Osteocyte (in vitro differentiated cells): Measurements from ENCODE around the gene LRRC4C. TPM values are rescaled to one million over a fixed set of nuclear protein-coding genes. Genes with fewer than 3 reads are reported as not detected.

ENCODE experiments used
- DNase-seq: peaks from one replicate; pipeline ENCODE4 v3.0.0; 2021; ENCODE audit warnings: mixed read lengths; ENCODE audit not compliant: unreplicated experiment; ENCODE audit errors: extremely low spot score
- H3K27ac Mint-ChIP-seq: one replicate; pipeline ENCODE4 v1.8.0; 2021; ENCODE audit warnings: mild to moderate bottlenecking, mixed read lengths; ENCODE audit not compliant: unreplicated experiment
- H3K27me3 Mint-ChIP-seq: one replicate; pipeline ENCODE4 v1.8.0; 2021; ENCODE audit warnings: mixed read lengths; ENCODE audit not compliant: unreplicated experiment
- H3K36me3 Mint-ChIP-seq: one replicate; pipeline ENCODE4 v1.8.0; 2021; ENCODE audit warnings: mixed read lengths; ENCODE audit not compliant: unreplicated experiment
- H3K4me1 Mint-ChIP-seq: one replicate; pipeline ENCODE4 v1.8.0; 2021; ENCODE audit warnings: mixed read lengths; ENCODE audit not compliant: unreplicated experiment
- H3K4me3 Mint-ChIP-seq: one replicate; pipeline ENCODE4 v1.8.0; 2021; ENCODE audit warnings: mild to moderate bottlenecking, moderate library complexity, mixed read lengths; ENCODE audit not compliant: unreplicated experiment
- H3K9me3 Mint-ChIP-seq: one replicate; pipeline ENCODE4 v1.8.0; 2021; ENCODE audit warnings: mixed read lengths; ENCODE audit not compliant: unreplicated experiment
- total RNA-seq: library from RNA; stranded (reverse); gene quantifications from 2 replicates; pipeline ENCODE4 v1.2.1, GENCODE V29; 2021
- TF ChIP-seq, protein P1 (sequence below): fragments of 200-600 bp; sonication (generic); IDR thresholded peaks from 2 replicates; pipeline ENCODE4 v1.5.0; 2021; ENCODE audit warnings: antibody characterized with exemption, mild to moderate bottlenecking, moderate library complexity

The LRRC4C gene
- total RNA-seq, 1 donor from 2014 or later = 0.16 TPM

- Mint-ChIP-seq H3K27me3 (no peaks in the 10 kb centered on the region), H3K4me1 (no peaks in the 10 kb centered on the region), H3K9me3 (no peaks in the 10 kb centered on the region), H3K36me3 (no peaks in the 10 kb centered on the region), H3K4me3 (no peak overlapping the region), H3K27ac (no peak overlapping the region)
- TF ChIP-seq, protein P1, sequence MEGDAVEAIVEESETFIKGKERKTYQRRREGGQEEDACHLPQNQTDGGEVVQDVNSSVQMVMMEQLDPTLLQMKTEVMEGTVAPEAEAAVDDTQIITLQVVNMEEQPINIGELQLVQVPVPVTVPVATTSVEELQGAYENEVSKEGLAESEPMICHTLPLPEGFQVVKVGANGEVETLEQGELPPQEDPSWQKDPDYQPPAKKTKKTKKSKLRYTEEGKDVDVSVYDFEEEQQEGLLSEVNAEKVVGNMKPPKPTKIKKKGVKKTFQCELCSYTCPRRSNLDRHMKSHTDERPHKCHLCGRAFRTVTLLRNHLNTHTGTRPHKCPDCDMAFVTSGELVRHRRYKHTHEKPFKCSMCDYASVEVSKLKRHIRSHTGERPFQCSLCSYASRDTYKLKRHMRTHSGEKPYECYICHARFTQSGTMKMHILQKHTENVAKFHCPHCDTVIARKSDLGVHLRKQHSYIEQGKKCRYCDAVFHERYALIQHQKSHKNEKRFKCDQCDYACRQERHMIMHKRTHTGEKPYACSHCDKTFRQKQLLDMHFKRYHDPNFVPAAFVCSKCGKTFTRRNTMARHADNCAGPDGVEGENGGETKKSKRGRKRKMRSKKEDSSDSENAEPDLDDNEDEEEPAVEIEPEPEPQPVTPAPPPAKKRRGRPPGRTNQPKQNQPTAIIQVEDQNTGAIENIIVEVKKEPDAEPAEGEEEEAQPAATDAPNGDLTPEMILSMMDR = no peak
- no peak for DNase-seq
Measured at GRCh38 chr11:40226654-40227053, 1232.8 kb downstream of the LRRC4C start.

GRCh38 chr11:40223596-40224330, 1235.7 kb downstream of the LRRC4C start:
- Mint-ChIP-seq H3K4me1 (no peaks in the 10 kb centered on the region), H3K27ac (no peak overlapping the region), H3K36me3 (no peaks in the 10 kb centered on the region), H3K9me3 (no peaks in the 10 kb centered on the region), H3K27me3 (no peaks in the 10 kb centered on the region), H3K4me3 (no peak overlapping the region)
- DNase-seq = no peak
- TF ChIP-seq, protein P1 = no peak

DNA sequence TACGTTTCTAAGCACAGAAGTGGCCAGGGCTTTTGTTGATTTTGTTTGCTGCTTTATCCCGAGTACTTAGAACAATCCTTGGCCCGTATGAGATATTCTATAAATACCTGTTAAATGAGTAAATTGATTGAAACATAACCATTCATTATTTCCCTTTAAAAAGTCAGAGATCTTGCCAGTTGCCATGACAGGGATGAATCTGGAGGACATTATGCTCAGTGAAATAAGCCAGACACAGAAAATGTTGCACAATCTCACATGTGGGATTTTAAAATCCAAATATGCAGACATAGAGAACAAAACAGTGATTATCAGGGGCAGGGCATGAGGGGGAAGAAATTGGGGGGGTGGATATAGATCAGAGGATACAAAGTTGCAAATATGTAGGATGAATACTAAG, 1240.1 kb downstream of the LRRC4C start:
- Mint-ChIP-seq H3K4me1 (no peaks in the 10 kb centered on the region), H3K4me3 (no peak overlapping the region), H3K36me3 (no peaks in the 10 kb centered on the region), H3K27ac (no peak overlapping the region), H3K27me3 (no peaks in the 10 kb centered on the region), H3K9me3 (peaks cover 4% of the 10 kb centered on the region)
- TF ChIP-seq, protein P1 = no peak
- DNase-seq = no peak

DNA sequence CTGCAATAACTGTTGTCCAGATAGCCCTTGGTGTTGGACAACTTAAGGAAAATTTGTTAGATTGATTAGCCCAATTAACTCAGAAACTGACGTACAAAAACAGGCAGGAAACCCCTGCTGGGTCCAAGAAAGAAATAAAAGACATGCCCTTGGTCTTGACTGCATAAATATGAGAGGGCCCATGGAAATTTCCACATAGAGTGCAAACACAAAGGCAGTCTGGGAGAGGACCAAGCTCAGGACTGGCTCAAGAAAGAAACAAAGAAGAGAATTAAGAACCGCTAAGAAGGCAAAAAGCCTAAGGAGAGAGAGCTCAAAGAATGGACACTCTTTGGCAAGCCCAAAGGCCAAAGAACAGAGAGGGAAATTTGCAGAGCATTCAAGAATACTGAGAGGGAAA, 1243.9 kb downstream of the LRRC4C start:
- Mint-ChIP-seq H3K9me3 (peaks cover 4% of the 10 kb centered on the region), H3K27me3 (no peaks in the 10 kb centered on the region), H3K36me3 (no peaks in the 10 kb centered on the region), H3K27ac (no peak overlapping the region), H3K4me1 (no peaks in the 10 kb centered on the region), H3K4me3 (no peak overlapping the region)
- TF ChIP-seq, protein P1 = no peak
- DNase-seq = no peak

DNA sequence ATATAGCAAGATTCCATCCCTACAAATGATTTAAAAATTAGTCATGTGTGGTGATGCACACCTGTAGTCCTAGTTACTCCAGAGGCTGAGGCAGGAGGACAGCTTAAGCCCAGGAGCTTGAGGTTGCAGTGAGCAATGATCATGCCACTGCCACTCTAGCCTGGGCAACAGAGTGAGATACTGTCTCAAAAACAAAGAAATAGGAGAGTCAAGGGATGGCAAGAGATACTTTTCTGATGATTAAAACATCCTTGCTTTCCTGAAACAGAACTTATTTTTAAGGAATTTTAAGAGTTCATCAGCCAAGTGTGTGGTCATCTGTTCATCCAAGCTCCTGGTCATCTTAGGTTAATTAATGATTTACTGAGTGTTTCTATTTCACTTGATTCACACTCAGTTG, 1252.0 kb downstream of the LRRC4C start:
- TF ChIP-seq, protein P1 = no peak
- DNase-seq = no peak
- H3K27me3 Mint-ChIP-seq = no peaks in the 10 kb centered on the region
- H3K4me1 Mint-ChIP-seq = no peaks in the 10 kb centered on the region
- no peaks in the 10 kb centered on the region for H3K36me3 Mint-ChIP-seq
- no peak overlapping the region for H3K27ac Mint-ChIP-seq
- H3K4me3 Mint-ChIP-seq = no peak overlapping the region
- H3K9me3 Mint-ChIP-seq = no peaks in the 10 kb centered on the region
